Measurements from ENCODE around the gene CDYL. TPM values are rescaled to one million over a fixed set of nuclear protein-coding genes. Genes with fewer than 3 reads are reported as not detected.
A peak's percentile ranks its signal among the peaks of the same experiment; 100 is the strongest.

The CDYL gene
- total and polyA plus RNA-seq, 4 donors, result 3.3 to 25.4 (median 11.0) TPM

- H3K27ac ChIP-seq (ENCODE audit: low read depth in 1 of 2, low read length in 2 of 2), result no peak overlapping the region
- H3K9ac ChIP-seq (ENCODE audit: low read depth in 1 of 2, low read length in 2 of 2), result no peak overlapping the region
- TF ChIP-seq HNF4G (IDR thresholded peaks at IDR 0.05) (no peak), SP1 (IDR thresholded peaks at IDR 0.05) (no peak), JUND (IDR thresholded peaks at IDR 0.05) (no peak), TAF1 (conservative IDR thresholded peaks at IDR 0.05) (no peak), ATF3 (IDR thresholded peaks at IDR 0.05) (no peak), GABPA (IDR thresholded peaks at IDR 0.05 in 1 of 2, conservative IDR thresholded peaks at IDR 0.05 in 1 of 2) (no peak), NR2F2 (IDR thresholded peaks at IDR 0.05) (no peak), RAD21 (IDR thresholded peaks at IDR 0.05) (no peak), EGR1 (IDR thresholded peaks at IDR 0.05; ENCODE audit: low read depth in 2 of 2) (no peak), FOXA1 (IDR thresholded peaks at IDR 0.05) (no peak), REST (IDR thresholded peaks at IDR 0.05) (no peak), RXRA (IDR thresholded peaks at IDR 0.05) (no peak), YY1 (IDR thresholded peaks at IDR 0.05) (no peak)
- TF ChIP-seq, protein P1, sequence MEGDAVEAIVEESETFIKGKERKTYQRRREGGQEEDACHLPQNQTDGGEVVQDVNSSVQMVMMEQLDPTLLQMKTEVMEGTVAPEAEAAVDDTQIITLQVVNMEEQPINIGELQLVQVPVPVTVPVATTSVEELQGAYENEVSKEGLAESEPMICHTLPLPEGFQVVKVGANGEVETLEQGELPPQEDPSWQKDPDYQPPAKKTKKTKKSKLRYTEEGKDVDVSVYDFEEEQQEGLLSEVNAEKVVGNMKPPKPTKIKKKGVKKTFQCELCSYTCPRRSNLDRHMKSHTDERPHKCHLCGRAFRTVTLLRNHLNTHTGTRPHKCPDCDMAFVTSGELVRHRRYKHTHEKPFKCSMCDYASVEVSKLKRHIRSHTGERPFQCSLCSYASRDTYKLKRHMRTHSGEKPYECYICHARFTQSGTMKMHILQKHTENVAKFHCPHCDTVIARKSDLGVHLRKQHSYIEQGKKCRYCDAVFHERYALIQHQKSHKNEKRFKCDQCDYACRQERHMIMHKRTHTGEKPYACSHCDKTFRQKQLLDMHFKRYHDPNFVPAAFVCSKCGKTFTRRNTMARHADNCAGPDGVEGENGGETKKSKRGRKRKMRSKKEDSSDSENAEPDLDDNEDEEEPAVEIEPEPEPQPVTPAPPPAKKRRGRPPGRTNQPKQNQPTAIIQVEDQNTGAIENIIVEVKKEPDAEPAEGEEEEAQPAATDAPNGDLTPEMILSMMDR (IDR thresholded peaks at IDR 0.05; ENCODE audit: low read depth, low read length, missing input control), result no peak
- 68% methylated on average over 15 of the region's 15 CpGs for WGBS
- peak; percentile 19 for DNase-seq (ENCODE audit: low spot score)
- no peaks in the 10 kb centered on the region for H3K36me3 ChIP-seq (ENCODE audit: control insufficient read depth in 4 of 4, insufficient read depth in 3 of 4, low read depth in 1 of 4, low read length in 3 of 4)
- no peaks in the 10 kb centered on the region for H3K27me3 ChIP-seq (ENCODE audit: control insufficient read depth in 4 of 4, insufficient read depth in 4 of 4, low read length in 3 of 4)
- H3K9me3 ChIP-seq (ENCODE audit: control insufficient read depth in 4 of 4, low read length in 3 of 4), result no peaks in the 10 kb centered on the region
- H3K4me1 ChIP-seq (ENCODE audit: control insufficient read depth in 4 of 4, insufficient read depth in 4 of 4, low read length in 3 of 4), result no peaks in the 10 kb centered on the region
- no peak overlapping the region for H3K4me3 ChIP-seq (ENCODE audit: low read depth in 1 of 3, low read length in 3 of 3)
Measured at GRCh38 chr6:4794140-4794707, 18.0 kb downstream of the CDYL start.

GRCh38 chr6:4797587-4797986, 21.4 kb downstream of the CDYL start:
- Histone ChIP-seq H3K27ac (ENCODE audit: low read depth in 1 of 2, low read length in 2 of 2) (no peak overlapping the region), H3K27me3 (ENCODE audit: control insufficient read depth in 4 of 4, insufficient read depth in 4 of 4, low read length in 3 of 4) (no peaks in the 10 kb centered on the region), H3K4me1 (ENCODE audit: control insufficient read depth in 4 of 4, insufficient read depth in 4 of 4, low read length in 3 of 4) (peaks cover 0 to 7% (median 6%) of the 10 kb centered on the region in 4 donors), H3K9me3 (ENCODE audit: control insufficient read depth in 4 of 4, low read length in 3 of 4) (no peaks in the 10 kb centered on the region), H3K9ac (ENCODE audit: low read depth in 1 of 2, low read length in 2 of 2) (no peak overlapping the region), H3K36me3 (ENCODE audit: control insufficient read depth in 4 of 4, insufficient read depth in 3 of 4, low read depth in 1 of 4, low read length in 3 of 4) (no peaks in the 10 kb centered on the region), H3K4me3 (ENCODE audit: low read depth in 1 of 3, low read length in 3 of 3) (no peak overlapping the region)
- 95% methylated on average over 2 of the region's 2 CpGs for WGBS
- no peak for DNase-seq (ENCODE audit: low spot score)
- TF ChIP-seq, protein P1 (IDR thresholded peaks at IDR 0.05; ENCODE audit: low read depth, low read length, missing input control), result no peak
- TF ChIP-seq ZBTB33 (IDR thresholded peaks at IDR 0.05) (no peak), FOXA1 (IDR thresholded peaks at IDR 0.05) (no peak), REST (IDR thresholded peaks at IDR 0.05) (no peak), ATF3 (IDR thresholded peaks at IDR 0.05) (no peak), FOXA2 (IDR thresholded peaks at IDR 0.05) (no peak), JUND (IDR thresholded peaks at IDR 0.05) (no peak), YY1 (IDR thresholded peaks at IDR 0.05) (no peak), TAF1 (conservative IDR thresholded peaks at IDR 0.05) (no peak), RAD21 (IDR thresholded peaks at IDR 0.05) (no peak), HNF4A (conservative IDR thresholded peaks at IDR 0.05) (no peak)

Measured in liver (tissue), 9 donors.